HCT116 (cell line): ENCODE measurements around the gene TCF20. TPM values are rescaled to one million over a fixed set of nuclear protein-coding genes. Genes with fewer than 3 reads are reported as not detected.

Source experiments
- ATAC-seq: fragments of 200-7000 bp; cut with Tn5 transposase; 2 replicates; pipeline ENCODE4 v1.9.1; 2020; ENCODE audit warnings: mild to moderate bottlenecking, moderate library complexity
- BruUV-seq: library from RNA; stranded (reverse); fragments of 400-500 nt; replicated peaks from 2 replicates; lab custom pipeline; 2021; lab: Mats Ljungman, UMichigan
- CTCF ChIA-PET: fragments of 300-600 bp; sonication (Branson Sonifier 250); formaldehyde crosslinking; loops from one replicate; lab custom pipeline; 2021; ENCODE audit warnings: antibody characterized with exemption; lab: Charles Lee
- POLR2A ChIA-PET: fragments of 300-600, 350-600 bp; sonication (Branson Sonifier 250); formaldehyde crosslinking; loops from one replicate; lab custom pipeline; 2021; ENCODE audit warnings: antibody characterized with exemption; lab: Charles Lee
- RAD21 ChIA-PET, 2 experiments: fragments of 300-600 bp; sonication (Branson Sonifier 250); formaldehyde crosslinking; loops; one replicate each; lab custom pipeline; 2023; ENCODE audit warnings: low total read pairs in 2 of 2; ENCODE audit not compliant: uncharacterized antibody in 2 of 2, unreplicated experiment in 2 of 2, low non-redundant PET in 1 of 2; lab: Charles Lee
- DNase-seq: peaks from one replicate; pipeline ENCODE4 v3.0.0-alpha.2; 2010; ENCODE audit warnings: low read depth, low spot score
- H2AFZ ChIP-seq: fragments of 200-600 bp; shearing (Covaris generic), sonication (generic); 2 replicates; pipeline ENCODE4 v1.6.1; 2017; ENCODE audit warnings: low read depth, mixed run types, mixed read lengths, antibody characterized with exemption, low read length; ENCODE audit not compliant: poor library complexity, severe bottlenecking
- H3K27ac ChIP-seq: 2 replicates; pipeline ENCODE4 v1.5.1; 2012; ENCODE audit warnings: low read depth, low read length
- H3K27me3 ChIP-seq: fragments of 200-600 bp; sonication (generic); 2 replicates; pipeline ENCODE4 v1.6.1; 2016; ENCODE audit warnings: mixed run types, low read length, mixed read lengths; ENCODE audit not compliant: insufficient read depth
- H3K36me3 ChIP-seq, 2 experiments: fragments of 200-500 bp in 1 of 2; fragments of 200-600 bp in 1 of 2; sonication (Bioruptor generic) in 1 of 2; sonication (generic) in 1 of 2; 2 replicates each; pipeline versions ENCODE4 v1.5.1 to v1.6.1; 2014 to 2016; ENCODE audit warnings: low read length in 2 of 2, inconsistent platforms in 1 of 2, mixed read lengths in 1 of 2, mixed run types in 1 of 2; ENCODE audit not compliant: insufficient read depth in 2 of 2, control insufficient read depth in 1 of 2
- H3K4me1 ChIP-seq, 2 experiments: fragments of 200-600 bp in 1 of 2; sonication (generic) in 1 of 2; 2 replicates each; pipeline versions ENCODE4 v1.5.1 to v1.6.1; 2012 to 2017; ENCODE audit warnings: low read length in 2 of 2, inconsistent platforms in 1 of 2, mild to moderate bottlenecking in 1 of 2, mixed read lengths in 1 of 2, mixed run types in 1 of 2, moderate library complexity in 1 of 2; ENCODE audit not compliant: insufficient read depth in 2 of 2, control insufficient read depth in 1 of 2
- H3K4me2 ChIP-seq: fragments of 200-600 bp; sonication (generic); 2 replicates; pipeline ENCODE4 v1.6.1; 2017; ENCODE audit warnings: mixed run types, low read length, mixed read lengths
- H3K4me3 ChIP-seq, 2 experiments: fragments of 200-600 bp in 1 of 2; sonication (generic) in 1 of 2; replicated peaks in 1 of 2; 2 replicates each; pipeline ENCODE4 v1.5.1; 2011 to 2016; ENCODE audit warnings: low read length in 2 of 2, control low read depth in 1 of 2, low read depth in 1 of 2, mild to moderate bottlenecking in 1 of 2, mixed read lengths in 1 of 2, mixed run types in 1 of 2
- H3K79me2 ChIP-seq: fragments of 200-600 bp; sonication (generic); 2 replicates; pipeline ENCODE4 v1.6.1; 2017; ENCODE audit warnings: mild to moderate bottlenecking, mixed run types, low read length, moderate library complexity, mixed read lengths; ENCODE audit not compliant: insufficient read depth
- H3K9ac ChIP-seq: fragments of 200-600 bp; sonication (generic); 2 replicates; pipeline ENCODE4 v1.6.1; 2016; ENCODE audit warnings: low read length, mixed read lengths
- H3K9me2 ChIP-seq: fragments of 200-600 bp; sonication (generic), shearing (Covaris generic); 2 replicates; pipeline ENCODE4 v1.6.1; 2017; ENCODE audit warnings: mixed run types, mild to moderate bottlenecking, moderate library complexity; ENCODE audit not compliant: insufficient read depth
- H3K9me3 ChIP-seq, 2 experiments: fragments of 200-500 bp in 1 of 2; fragments of 200-600 bp in 1 of 2; sonication (Bioruptor generic) in 1 of 2; sonication (generic) in 1 of 2; 2 replicates each; pipeline ENCODE4 v1.6.1; 2014 to 2017; ENCODE audit warnings: low read length in 2 of 2, mixed read lengths in 2 of 2, inconsistent platforms in 1 of 2, low read depth in 1 of 2, mild to moderate bottlenecking in 1 of 2, mixed run types in 1 of 2, moderate library complexity in 1 of 2; ENCODE audit not compliant: control insufficient read depth in 1 of 2, insufficient read depth in 1 of 2
- H4K20me1 ChIP-seq: fragments of 200-600 bp; sonication (generic), shearing (Covaris generic); 2 replicates; pipeline ENCODE4 v1.6.1; 2017; ENCODE audit warnings: mixed run types, mild to moderate bottlenecking, moderate library complexity; ENCODE audit not compliant: insufficient read depth
- ATF3 ChIP-seq: IDR thresholded peaks from 2 replicates; pipeline ENCODE4 v1.6.1; 2012
- CBX3 ChIP-seq: IDR thresholded peaks from 2 replicates; pipeline ENCODE4 v1.6.1; 2012; ENCODE audit warnings: low read depth
- ELF1 ChIP-seq: IDR thresholded peaks from 2 replicates; pipeline ENCODE4 v1.6.1; 2012; ENCODE audit warnings: low read depth, borderline replicate concordance
- EZH2 ChIP-seq: fragments of 200-600 bp; sonication (generic); IDR thresholded peaks from 2 replicates; pipeline ENCODE4 v1.6.1; 2017; ENCODE audit warnings: antibody characterized with exemption, mixed run types
- FOSL1 ChIP-seq: IDR thresholded peaks from 2 replicates; pipeline ENCODE4 v1.6.1; 2012; ENCODE audit warnings: low read depth
- MAX ChIP-seq: IDR thresholded peaks from 2 replicates; pipeline ENCODE4 v1.6.1; 2012
- POLR2AphosphoS5 ChIP-seq: IDR thresholded peaks from 2 replicates; pipeline ENCODE4 v1.6.1; 2011; ENCODE audit warnings: mild to moderate bottlenecking, low read depth, low read length, moderate library complexity
- RAD21 ChIP-seq: IDR thresholded peaks from 2 replicates; pipeline ENCODE4 v1.6.1; 2012; ENCODE audit warnings: low read depth, mild to moderate bottlenecking
- TCF7L2 ChIP-seq: IDR thresholded peaks from 2 replicates; pipeline ENCODE4 v1.7.0; 2011; ENCODE audit warnings: borderline replicate concordance, inconsistent platforms; ENCODE audit not compliant: insufficient read depth, insufficient read length; ENCODE audit errors: extremely low read depth
- ZBTB33 ChIP-seq: IDR thresholded peaks from 2 replicates; pipeline ENCODE4 v1.6.1; 2011; ENCODE audit warnings: mild to moderate bottlenecking, low read length, moderate library complexity; ENCODE audit not compliant: insufficient replicate concordance; ENCODE audit errors: extremely low read depth
- ZNF274 ChIP-seq: fragments of 200-500 bp; sonication (Bioruptor generic); IDR thresholded peaks from 2 replicates; pipeline ENCODE4 v1.6.1; 2014; ENCODE audit warnings: mild to moderate bottlenecking, low read depth, low read length, inconsistent platforms
- intact Hi-C: fragments of 100-400 bp; cut with micrococcal nuclease; formaldehyde crosslinking; loops from 2 replicates; pipeline ENCODE4 v1.10.0; 2022
- total RNA-seq: library from RNA; stranded (reverse); gene quantifications from one replicate; pipeline ENCODE4 v1.2.1, GENCODE V29; 2021; ENCODE audit not compliant: unreplicated experiment

TCF20 gene
- total RNA-seq, 1 experiment from 2014 or later: 66.7 TPM

- H3K36me3 ChIP-seq: no peaks in the 10 kb centered on the region
- no peak for TF ChIP-seq EZH2
- no peak for TF ChIP-seq POLR2AphosphoS5
- no peak for TF ChIP-seq ELF1
- TF ChIP-seq ZNF274: no peak
- no peak for TF ChIP-seq CBX3
- TF ChIP-seq FOSL1: no peak
- TF ChIP-seq TCF7L2: no peak
- no peak for TF ChIP-seq ZBTB33
- no peak for TF ChIP-seq RAD21
- no peak for TF ChIP-seq MAX
- no peak for TF ChIP-seq ATF3
- no peaks in the 10 kb centered on the region for H3K79me2 ChIP-seq
- no TSS peak for BruUV-seq
- no peak for ATAC-seq
- no peaks in the 10 kb centered on the region for H3K27me3 ChIP-seq
- H4K20me1 ChIP-seq: no peaks in the 10 kb centered on the region
- ChIA-PET POLR2A (no interaction called here), CTCF (no interaction called here), RAD21 (no interaction called here)
- no peak overlapping the region for H3K4me2 ChIP-seq
- H3K27ac ChIP-seq: no peak overlapping the region
- H3K4me1 ChIP-seq: no peaks in the 10 kb centered on the region
- no peak overlapping the region for H3K9ac ChIP-seq
- H2AFZ ChIP-seq: no peak overlapping the region
- intact Hi-C loops: no loop called here
- H3K9me3 ChIP-seq: no peaks in the 10 kb centered on the region
- DNase-seq: no peak
- no peaks in the 10 kb centered on the region for H3K9me2 ChIP-seq
- H3K4me3 ChIP-seq: no peak overlapping the region
Observed at GRCh38 chr22:42281706-42282251, 11.3 kb upstream of the TCF20 start.
